GM12878 (cell line): ENCODE results near the gene CDR2. TPM values are rescaled to one million over a fixed set of nuclear protein-coding genes. Genes with fewer than 3 reads are reported as not detected.

ENCODE experiments used
- ATAC-seq: fragments of 200-7000 bp; cut with Tn5 transposase; 3 replicates; pipeline ENCODE4 v1.9.1; 2020; ENCODE audit warnings: mild to moderate bottlenecking, moderate library complexity
- BruUV-seq: library from RNA; stranded (reverse); fragments of 400-500 nt; replicated peaks from 2 replicates; lab custom pipeline; 2021; lab: Mats Ljungman, UMichigan
- CTCF ChIA-PET: fragments of 300-600 bp; sonication (Branson Sonifier 250); formaldehyde crosslinking; extraction: SDS; loops from one replicate; lab custom pipeline; 2021; ENCODE audit warnings: inconsistent platforms; lab: Yijun Ruan, JAX
- POLR2A ChIA-PET: fragments of 350-600 bp; formaldehyde crosslinking; extraction: SDS; loops from one replicate; lab custom pipeline; 2021; ENCODE audit warnings: inconsistent platforms; lab: Charles Lee
- RAD21 ChIA-PET: fragments of 300-600 bp; sonication (Branson Sonifier 250); formaldehyde crosslinking; loops from one replicate; lab custom pipeline; 2023; ENCODE audit warnings: antibody characterized with exemption; ENCODE audit not compliant: unreplicated experiment; lab: Charles Lee
- SMC1A ChIA-PET: fragments of 300-600 bp; sonication (Branson Sonifier 250); formaldehyde crosslinking; loops from one replicate; lab custom pipeline; 2023; ENCODE audit not compliant: unreplicated experiment, uncharacterized antibody; lab: Charles Lee
- DNase-seq: peaks from one replicate; pipeline ENCODE4 v3.0.0-alpha.2; 2011; ENCODE audit warnings: low read depth, low spot score
- FAIRE-seq: peaks from 3 replicates; lab custom pipeline; 2011; peaks lifted over from hg19 to GRCh38; lab: Jason Lieb, UNC
- H2AFZ ChIP-seq: 2 replicates; pipeline ENCODE4 v1.6.0; 2011; ENCODE audit warnings: low read depth, low read length, control low read depth; ENCODE audit not compliant: control insufficient read depth
- H3K27ac ChIP-seq: 2 replicates; pipeline ENCODE4 v1.5.1; 2011; ENCODE audit warnings: control low read depth; ENCODE audit not compliant: control insufficient read depth, insufficient read depth
- H3K27me3 ChIP-seq, 2 experiments: replicated peaks in 1 of 2; 2 replicates each; pipeline versions ENCODE4 v1.6.0 to v1.6.1; 2011; ENCODE audit warnings: low read length in 1 of 2; ENCODE audit not compliant: control insufficient read depth in 2 of 2, insufficient read depth in 2 of 2
- H3K36me3 ChIP-seq, 2 experiments: 2 replicates each; pipeline ENCODE4 v1.5.1; 2011; ENCODE audit warnings: low read length in 1 of 2; ENCODE audit not compliant: control insufficient read depth in 2 of 2, insufficient read depth in 2 of 2
- H3K4me1 ChIP-seq: 2 replicates; pipeline ENCODE4 v1.6.1; 2011; ENCODE audit warnings: mild to moderate bottlenecking, low read length, moderate library complexity, mixed read lengths; ENCODE audit not compliant: control insufficient read depth, insufficient read depth
- H3K4me2 ChIP-seq: 2 replicates; pipeline ENCODE4 v1.6.0; 2011; ENCODE audit warnings: control low read depth; ENCODE audit not compliant: control insufficient read depth, insufficient read depth
- H3K4me3 ChIP-seq: fragments of 200-600 bp; sonication (generic); 2 replicates; pipeline ENCODE4 v1.5.1; 2016
- H3K79me2 ChIP-seq: 2 replicates; pipeline ENCODE4 v1.6.0; 2011; ENCODE audit warnings: low read length; ENCODE audit not compliant: control insufficient read depth, insufficient read depth
- H3K9ac ChIP-seq: 2 replicates; pipeline ENCODE4 v1.8.0; 2011; ENCODE audit warnings: low read length, control low read depth, mixed read lengths; ENCODE audit not compliant: control insufficient read depth, insufficient read depth
- H3K9me3 ChIP-seq: replicated peaks from 3 replicates; pipeline ENCODE4 v1.5.1; 2011; ENCODE audit warnings: mild to moderate bottlenecking, low read length; ENCODE audit not compliant: control insufficient read depth, insufficient read depth
- H4K20me1 ChIP-seq: 2 replicates; pipeline ENCODE4 v1.6.0; 2011; ENCODE audit not compliant: control insufficient read depth, insufficient read depth
- CBX5 ChIP-seq: sonication (generic); IDR thresholded peaks from 2 replicates; pipeline ENCODE4 v1.6.1; 2016; ENCODE audit warnings: low read depth, moderate library complexity, mild to moderate bottlenecking, inconsistent platforms
- GATAD2B ChIP-seq: fragments of 450-650 bp; conservative IDR thresholded peaks from 2 replicates; pipeline ENCODE4 v1.6.1; 2017; ENCODE audit warnings: low read depth, mild to moderate bottlenecking, moderate library complexity
- MXI1 ChIP-seq: fragments of 150-350 bp; IDR thresholded peaks from 2 replicates; pipeline ENCODE4 v1.6.1; 2011; ENCODE audit warnings: low read depth, mild to moderate bottlenecking, inconsistent platforms, low read length, improper control_type of control experiment
- RB1 ChIP-seq: fragments of 450-650 bp; formaldehyde crosslinking; IDR thresholded peaks from 2 replicates; pipeline ENCODE4 v1.6.1; 2017; ENCODE audit warnings: mild to moderate bottlenecking, borderline replicate concordance
- SMAD1 ChIP-seq: fragments of 450-650 bp; IDR thresholded peaks from 2 replicates; pipeline ENCODE4 v1.6.1; 2018; ENCODE audit warnings: mild to moderate bottlenecking, low read depth; ENCODE audit not compliant: partially characterized antibody
- SREBF2 ChIP-seq: IDR thresholded peaks from 2 replicates; pipeline ENCODE4 v1.6.1; 2012; ENCODE audit warnings: mild to moderate bottlenecking, low read length
- SRF ChIP-seq, 2 experiments: IDR thresholded peaks; 2 replicates each; pipeline ENCODE4 v1.6.1; 2011; ENCODE audit warnings: low read depth in 2 of 2, low read length in 2 of 2, mild to moderate bottlenecking in 1 of 2, moderate library complexity in 1 of 2
- WGBS: methylation state at CpG from one replicate; pipeline ENCODE4 v1.1.6; 2016; ENCODE audit warnings: low lambda C conversion rate; ENCODE audit not compliant: insufficient replicate concordance, insufficient coverage; ENCODE audit errors: missing lambda C conversion rate; 5-methylcytosine and 5-hydroxymethylcytosine counted together
- in situ Hi-C: fragments of 300-500 bp; cut with MboI; formaldehyde crosslinking; loops from 9 replicates; pipeline ENCODE4 v1.14.3; 2018; ENCODE audit warnings: mixed read lengths
- intact Hi-C: fragments of 100-400 bp; cut with micrococcal nuclease; formaldehyde crosslinking; loops from one replicate; pipeline ENCODE4 v1.14.2; 2022; ENCODE audit not compliant: unreplicated experiment
- polyA plus RNA-seq, 11 experiments: library from polyadenylated mRNA; depleted of rRNA in 4 of 11; unstranded in 6 of 11; stranded (reverse) in 5 of 11; fragments of >200 nt; fragmentation: Nextera tagmentation in 4 of 11; fragmentation: Illumina TruSeq in 1 of 11; extraction: Ambion mirVana in 4 of 11; extraction: Trizol in 1 of 11; gene quantifications; 1 replicate in 1 of 11; 2 replicates in 10 of 11; pipeline versions ENCODE4 v1.2.1 to v1.2.3, GENCODE V29; 2011 to 2016; ENCODE audit warnings: inconsistent platforms in 2 of 11, missing spikeins in 2 of 11, low read depth in 1 of 11
- total RNA-seq, 4 experiments: library from RNA; depleted of rRNA in 3 of 4; stranded (reverse); fragments of >200 nt in 3 of 4; fragmentation: Illumina TruSeq in 1 of 4; extraction: Trizol in 1 of 4; gene quantifications; 2 replicates each; pipeline versions ENCODE4 v1.2.1 to v1.2.3, GENCODE V29; 2013 to 2021
- TF ChIP-seq, protein P1 (sequence below): fragments of 450-650 bp; conservative IDR thresholded peaks from 2 replicates; pipeline ENCODE4 v1.6.1; 2017; ENCODE audit warnings: mild to moderate bottlenecking, moderate library complexity
- TF ChIP-seq, protein P2 (sequence below): fragments of 450-650 bp; IDR thresholded peaks from 2 replicates; pipeline ENCODE4 v1.6.1; 2017; ENCODE audit warnings: mild to moderate bottlenecking, moderate library complexity

The CDR2 gene
- total and polyA plus RNA-seq, 10 of the 15 experiments (the other 5 are each of a cell fraction or from before 2014, with no cell fraction given): 4.8 to 24.3 (median 19.2) TPM

DNA sequence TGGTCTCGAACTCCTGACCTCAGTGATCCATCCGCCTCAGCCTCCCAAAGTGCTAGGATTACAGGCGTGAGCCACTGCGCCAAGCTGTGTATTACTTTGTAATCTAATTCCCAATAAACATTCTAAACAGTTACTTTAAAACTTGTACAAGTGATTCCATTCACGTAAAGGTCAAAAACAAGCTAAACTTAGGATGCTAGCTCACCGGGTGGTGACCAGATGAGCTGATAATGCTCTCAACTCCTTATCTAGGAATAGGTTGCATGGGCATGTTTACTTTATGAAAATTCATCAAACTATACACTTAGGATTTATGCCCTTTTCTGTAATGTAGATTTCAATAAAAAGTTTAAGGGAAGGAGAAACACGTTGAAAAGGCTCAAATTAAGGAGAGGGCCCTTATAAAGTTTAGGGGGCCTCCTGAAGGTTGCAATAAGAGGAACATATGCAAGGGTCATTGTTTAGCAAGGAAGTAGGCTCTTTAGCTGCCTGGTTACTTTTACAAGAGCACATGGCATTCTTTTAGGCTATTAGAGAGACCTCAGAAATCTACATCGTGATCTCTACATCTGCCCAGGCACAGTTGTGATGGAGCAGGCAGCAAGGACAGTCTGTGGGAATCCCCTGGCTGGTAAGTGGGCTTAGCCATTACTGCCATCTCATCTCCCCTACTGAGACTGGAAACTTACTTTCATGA lies 13.3 kb downstream of the CDR2 start:
- Histone ChIP-seq H3K9ac (no peak overlapping the region), H3K4me1 (peaks cover 19% of the 10 kb centered on the region), H3K4me2 (no peak overlapping the region), H3K9me3 (no peaks in the 10 kb centered on the region), H4K20me1 (no peaks in the 10 kb centered on the region), H3K27ac (peak overlapping the region; percentile 16), H3K4me3 (no peak overlapping the region), H3K79me2 (peaks cover 7% of the 10 kb centered on the region), H2AFZ (no peak overlapping the region), H3K36me3 (peaks cover 1 to 20% of the 10 kb centered on the region in 2 experiments), H3K27me3 (no peaks in the 10 kb centered on the region)
- ChIA-PET CTCF (interaction anchor here (0.6 to 5.8 kb wide), 5 partner anchors 8 to 1246 kb away, joined by 3 to 26 read pairs (median 3); no protein-coding TSS in a partner anchor), SMC1A (interaction anchor here (1.5 to 2.4 kb wide), 2 partner anchors 7 to 9 kb away, joined by 5 to 13 read pairs; no protein-coding TSS in a partner anchor), POLR2A (interaction anchor here (1.4 to 10.9 kb wide), 2 partner anchors 8 to 16 kb away, joined by 4 to 185 read pairs; partner anchors contain the start of gene CDR2), RAD21 (interaction anchor here (1.5 kb wide), 1 partner anchor 8 kb away, joined by 6 read pairs; no protein-coding TSS in a partner anchor)
- FAIRE-seq: peak; percentile 7
- WGBS: 98% methylated on average over 8 of the region's 8 CpGs
- TF ChIP-seq, protein P1, sequence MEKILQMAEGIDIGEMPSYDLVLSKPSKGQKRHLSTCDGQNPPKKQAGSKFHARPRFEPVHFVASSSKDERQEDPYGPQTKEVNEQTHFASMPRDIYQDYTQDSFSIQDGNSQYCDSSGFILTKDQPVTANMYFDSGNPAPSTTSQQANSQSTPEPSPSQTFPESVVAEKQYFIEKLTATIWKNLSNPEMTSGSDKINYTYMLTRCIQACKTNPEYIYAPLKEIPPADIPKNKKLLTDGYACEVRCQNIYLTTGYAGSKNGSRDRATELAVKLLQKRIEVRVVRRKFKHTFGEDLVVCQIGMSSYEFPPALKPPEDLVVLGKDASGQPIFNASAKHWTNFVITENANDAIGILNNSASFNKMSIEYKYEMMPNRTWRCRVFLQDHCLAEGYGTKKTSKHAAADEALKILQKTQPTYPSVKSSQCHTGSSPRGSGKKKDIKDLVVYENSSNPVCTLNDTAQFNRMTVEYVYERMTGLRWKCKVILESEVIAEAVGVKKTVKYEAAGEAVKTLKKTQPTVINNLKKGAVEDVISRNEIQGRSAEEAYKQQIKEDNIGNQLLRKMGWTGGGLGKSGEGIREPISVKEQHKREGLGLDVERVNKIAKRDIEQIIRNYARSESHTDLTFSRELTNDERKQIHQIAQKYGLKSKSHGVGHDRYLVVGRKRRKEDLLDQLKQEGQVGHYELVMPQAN: no peak
- TF ChIP-seq SMAD1: no peak
- TF ChIP-seq, protein P2, sequence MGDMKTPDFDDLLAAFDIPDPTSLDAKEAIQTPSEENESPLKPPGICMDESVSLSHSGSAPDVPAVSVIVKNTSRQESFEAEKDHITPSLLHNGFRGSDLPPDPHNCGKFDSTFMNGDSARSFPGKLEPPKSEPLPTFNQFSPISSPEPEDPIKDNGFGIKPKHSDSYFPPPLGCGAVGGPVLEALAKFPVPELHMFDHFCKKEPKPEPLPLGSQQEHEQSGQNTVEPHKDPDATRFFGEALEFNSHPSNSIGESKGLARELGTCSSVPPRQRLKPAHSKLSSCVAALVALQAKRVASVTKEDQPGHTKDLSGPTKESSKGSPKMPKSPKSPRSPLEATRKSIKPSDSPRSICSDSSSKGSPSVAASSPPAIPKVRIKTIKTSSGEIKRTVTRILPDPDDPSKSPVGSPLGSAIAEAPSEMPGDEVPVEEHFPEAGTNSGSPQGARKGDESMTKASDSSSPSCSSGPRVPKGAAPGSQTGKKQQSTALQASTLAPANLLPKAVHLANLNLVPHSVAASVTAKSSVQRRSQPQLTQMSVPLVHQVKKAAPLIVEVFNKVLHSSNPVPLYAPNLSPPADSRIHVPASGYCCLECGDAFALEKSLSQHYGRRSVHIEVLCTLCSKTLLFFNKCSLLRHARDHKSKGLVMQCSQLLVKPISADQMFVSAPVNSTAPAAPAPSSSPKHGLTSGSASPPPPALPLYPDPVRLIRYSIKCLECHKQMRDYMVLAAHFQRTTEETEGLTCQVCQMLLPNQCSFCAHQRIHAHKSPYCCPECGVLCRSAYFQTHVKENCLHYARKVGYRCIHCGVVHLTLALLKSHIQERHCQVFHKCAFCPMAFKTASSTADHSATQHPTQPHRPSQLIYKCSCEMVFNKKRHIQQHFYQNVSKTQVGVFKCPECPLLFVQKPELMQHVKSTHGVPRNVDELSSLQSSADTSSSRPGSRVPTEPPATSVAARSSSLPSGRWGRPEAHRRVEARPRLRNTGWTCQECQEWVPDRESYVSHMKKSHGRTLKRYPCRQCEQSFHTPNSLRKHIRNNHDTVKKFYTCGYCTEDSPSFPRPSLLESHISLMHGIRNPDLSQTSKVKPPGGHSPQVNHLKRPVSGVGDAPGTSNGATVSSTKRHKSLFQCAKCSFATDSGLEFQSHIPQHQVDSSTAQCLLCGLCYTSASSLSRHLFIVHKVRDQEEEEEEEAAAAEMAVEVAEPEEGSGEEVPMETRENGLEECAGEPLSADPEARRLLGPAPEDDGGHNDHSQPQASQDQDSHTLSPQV: no peak
- TF ChIP-seq GATAD2B: no peak
- no peak for TF ChIP-seq RB1
- no peak for TF ChIP-seq SRF (IDR thresholded peaks at IDR 0.05; ENCODE audit: low read depth in 2 of 2, low read length in 2 of 2)
- no peak for TF ChIP-seq SREBF2
- TF ChIP-seq CBX5: no peak
- no peak for TF ChIP-seq MXI1
- in situ Hi-C loops (no loop called here), intact Hi-C loops (no loop called here)
- ATAC-seq: peak; percentile 54
- no TSS peak for BruUV-seq
- DNase-seq: no peak
